ENCODE data around the gene SBNO2. TPM values are rescaled to one million over a fixed set of nuclear protein-coding genes. Genes with fewer than 3 reads are reported as not detected.
A peak's percentile ranks its signal among the peaks of the same experiment; 100 is the strongest.

The SBNO2 gene
- total RNA-seq, 1 donor from 2014 or later, result 46.4 TPM

DNA sequence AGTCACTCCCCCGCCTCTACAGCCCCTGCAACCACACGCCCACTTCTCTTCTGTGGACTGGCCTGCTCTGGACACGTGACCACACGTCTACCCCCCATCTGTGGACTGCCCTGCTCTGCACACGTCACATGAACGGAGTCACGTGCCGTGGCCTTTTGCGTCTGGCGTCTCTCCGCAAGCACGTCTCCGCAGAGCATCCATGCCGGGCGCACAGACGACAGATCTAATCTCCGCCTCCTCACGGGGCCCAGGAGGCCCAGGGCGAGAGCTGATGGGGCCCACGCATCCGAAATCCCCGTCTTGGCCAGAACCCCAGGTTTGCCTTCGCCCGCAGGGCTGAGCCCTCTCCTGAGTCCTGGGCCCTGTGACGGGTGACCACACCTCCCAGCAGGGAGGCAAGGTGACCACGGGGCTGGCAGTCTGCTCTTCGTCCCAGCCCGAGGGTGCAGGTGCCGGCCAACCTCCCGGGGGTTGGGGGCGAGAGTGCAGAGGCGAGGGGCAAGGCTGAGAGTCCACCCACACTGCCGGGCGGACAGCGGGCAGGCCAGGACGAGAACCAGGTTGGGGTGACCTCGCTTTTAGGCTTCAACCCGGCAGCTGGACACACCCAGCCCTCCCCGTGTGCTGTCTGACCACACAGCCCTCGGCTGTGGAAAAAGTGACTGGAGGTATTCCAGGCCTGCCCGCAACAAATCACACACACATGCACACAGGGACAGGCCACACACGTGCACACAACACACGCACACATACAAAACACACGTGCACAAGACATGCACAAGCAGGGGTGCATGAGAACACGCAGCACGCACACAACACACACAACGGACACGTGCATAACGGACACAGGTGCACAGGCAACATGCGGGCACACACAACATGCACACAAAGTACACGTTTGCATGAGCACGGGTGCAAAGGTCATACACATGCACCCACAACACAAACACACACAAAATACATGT lies 3.9 kb downstream of the SBNO2 start:
- Mint-ChIP-seq H3K27me3 (ENCODE audit: unreplicated experiment) (peaks cover 19% of the 10 kb centered on the region), H3K9me3 (ENCODE audit: unreplicated experiment) (no peaks in the 10 kb centered on the region), H3K4me3 (ENCODE audit: unreplicated experiment) (peak overlapping the region; percentile 74), H3K36me3 (ENCODE audit: low read depth, unreplicated experiment) (peaks cover 14% of the 10 kb centered on the region), H3K4me1 (ENCODE audit: unreplicated experiment) (peaks cover 15% of the 10 kb centered on the region), H3K27ac (ENCODE audit: unreplicated experiment) (peak overlapping the region; percentile 3)
- TF ChIP-seq, protein P1, sequence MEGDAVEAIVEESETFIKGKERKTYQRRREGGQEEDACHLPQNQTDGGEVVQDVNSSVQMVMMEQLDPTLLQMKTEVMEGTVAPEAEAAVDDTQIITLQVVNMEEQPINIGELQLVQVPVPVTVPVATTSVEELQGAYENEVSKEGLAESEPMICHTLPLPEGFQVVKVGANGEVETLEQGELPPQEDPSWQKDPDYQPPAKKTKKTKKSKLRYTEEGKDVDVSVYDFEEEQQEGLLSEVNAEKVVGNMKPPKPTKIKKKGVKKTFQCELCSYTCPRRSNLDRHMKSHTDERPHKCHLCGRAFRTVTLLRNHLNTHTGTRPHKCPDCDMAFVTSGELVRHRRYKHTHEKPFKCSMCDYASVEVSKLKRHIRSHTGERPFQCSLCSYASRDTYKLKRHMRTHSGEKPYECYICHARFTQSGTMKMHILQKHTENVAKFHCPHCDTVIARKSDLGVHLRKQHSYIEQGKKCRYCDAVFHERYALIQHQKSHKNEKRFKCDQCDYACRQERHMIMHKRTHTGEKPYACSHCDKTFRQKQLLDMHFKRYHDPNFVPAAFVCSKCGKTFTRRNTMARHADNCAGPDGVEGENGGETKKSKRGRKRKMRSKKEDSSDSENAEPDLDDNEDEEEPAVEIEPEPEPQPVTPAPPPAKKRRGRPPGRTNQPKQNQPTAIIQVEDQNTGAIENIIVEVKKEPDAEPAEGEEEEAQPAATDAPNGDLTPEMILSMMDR (IDR thresholded peaks at IDR 0.05; ENCODE audit: unreplicated experiment), result no peak
- no peak for DNase-seq (ENCODE audit: low spot score)

DNA sequence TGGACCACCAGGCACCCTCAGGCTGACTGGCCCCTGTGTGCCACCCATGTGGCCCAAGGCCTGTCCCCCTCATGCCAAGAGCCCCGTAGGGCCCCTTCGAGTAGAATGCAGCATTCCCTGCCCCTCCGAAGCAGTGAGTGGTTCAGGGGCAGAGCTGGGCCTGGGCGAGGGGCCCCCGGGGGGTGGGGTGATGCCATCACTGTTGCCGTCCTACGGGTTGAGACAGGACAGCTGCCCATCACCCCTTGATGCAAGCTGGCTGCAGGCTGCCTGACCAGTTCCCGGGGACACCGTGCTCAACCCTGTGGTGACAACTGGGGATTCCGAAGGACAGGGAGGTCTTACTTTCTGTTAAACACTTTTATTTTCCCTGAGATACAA lies 4.7 kb downstream of the SBNO2 start:
- Mint-ChIP-seq H3K27ac (ENCODE audit: unreplicated experiment) (no peak overlapping the region), H3K4me1 (ENCODE audit: unreplicated experiment) (peaks cover 14% of the 10 kb centered on the region), H3K9me3 (ENCODE audit: unreplicated experiment) (no peaks in the 10 kb centered on the region), H3K27me3 (ENCODE audit: unreplicated experiment) (peaks cover 17% of the 10 kb centered on the region), H3K4me3 (ENCODE audit: unreplicated experiment) (no peak overlapping the region), H3K36me3 (ENCODE audit: low read depth, unreplicated experiment) (peaks cover 14% of the 10 kb centered on the region)
- TF ChIP-seq, protein P1 (IDR thresholded peaks at IDR 0.05; ENCODE audit: unreplicated experiment), result no peak
- no peak for DNase-seq (ENCODE audit: low spot score)

- Mint-ChIP-seq H3K4me3 (ENCODE audit: unreplicated experiment) (no peak overlapping the region), H3K36me3 (ENCODE audit: low read depth, unreplicated experiment) (peaks cover 14% of the 10 kb centered on the region), H3K9me3 (ENCODE audit: unreplicated experiment) (no peaks in the 10 kb centered on the region), H3K27ac (ENCODE audit: unreplicated experiment) (no peak overlapping the region), H3K27me3 (ENCODE audit: unreplicated experiment) (peaks cover 16% of the 10 kb centered on the region), H3K4me1 (ENCODE audit: unreplicated experiment) (peaks cover 12% of the 10 kb centered on the region)
- TF ChIP-seq, protein P1 (IDR thresholded peaks at IDR 0.05; ENCODE audit: unreplicated experiment), result no peak
- no peak for DNase-seq (ENCODE audit: low spot score)
Measured at GRCh38 chr19:1168572-1169410, 5.3 kb downstream of the SBNO2 start.

DNA sequence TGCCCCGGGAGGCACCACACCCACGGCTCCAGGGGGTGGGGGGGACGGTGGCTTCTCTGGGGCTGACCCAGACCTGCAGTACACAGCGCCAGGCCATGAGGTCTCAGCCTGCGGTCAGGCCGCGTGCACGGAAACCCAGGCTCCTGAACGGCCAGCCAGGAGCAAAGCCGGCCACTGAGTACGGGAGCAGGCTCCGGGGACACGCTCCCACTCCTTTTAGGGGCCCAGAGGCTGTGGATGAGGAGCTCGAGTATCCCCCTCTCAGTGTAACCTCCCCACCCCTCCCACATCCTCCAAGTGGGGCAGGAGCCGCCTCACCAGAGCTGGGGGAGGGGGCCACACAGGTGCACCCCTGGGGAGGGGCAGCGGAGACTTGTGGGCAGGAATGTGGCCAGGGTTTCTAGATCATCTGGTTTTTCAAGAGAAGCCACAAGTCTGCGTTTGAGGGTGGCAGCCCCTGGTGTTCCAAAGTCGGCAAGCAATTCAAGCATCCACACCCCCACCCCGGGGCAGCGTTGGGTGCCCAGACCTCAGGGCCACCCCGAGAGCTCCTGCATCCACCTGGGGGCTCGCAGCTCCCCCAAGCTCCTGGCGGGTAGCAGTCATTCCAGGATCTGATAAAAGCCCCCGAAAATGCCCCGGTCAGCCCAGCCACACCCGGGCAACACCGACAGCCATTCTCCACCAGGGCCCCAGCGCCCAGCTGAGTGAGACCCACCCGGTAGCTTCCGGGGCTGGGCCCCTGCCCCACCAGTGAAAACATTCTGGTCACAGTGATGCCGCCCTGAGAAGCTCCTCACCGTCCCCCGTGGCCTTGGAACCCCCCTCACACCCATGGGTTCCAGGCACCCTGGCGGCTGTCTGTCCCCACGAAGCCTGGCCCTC lies 6.1 kb downstream of the SBNO2 start:
- DNase-seq (ENCODE audit: low spot score), result no peak
- no peaks in the 10 kb centered on the region for H3K9me3 Mint-ChIP-seq (ENCODE audit: unreplicated experiment)
- peaks cover 14% of the 10 kb centered on the region for H3K4me1 Mint-ChIP-seq (ENCODE audit: unreplicated experiment)
- H3K27ac Mint-ChIP-seq (ENCODE audit: unreplicated experiment), result no peak overlapping the region
- TF ChIP-seq, protein P1 (IDR thresholded peaks at IDR 0.05; ENCODE audit: unreplicated experiment), result no peak
- H3K4me3 Mint-ChIP-seq (ENCODE audit: unreplicated experiment), result no peak overlapping the region
- peaks cover 15% of the 10 kb centered on the region for H3K27me3 Mint-ChIP-seq (ENCODE audit: unreplicated experiment)
- H3K36me3 Mint-ChIP-seq (ENCODE audit: low read depth, unreplicated experiment), result peaks cover 16% of the 10 kb centered on the region

Measured in endothelial cell (in vitro differentiated cells).